NCI-H2196 treated with DMSO at 0.1 percent for 48 hours (cell line): ENCODE measurements around the gene FAM89B.
A peak's percentile ranks its signal among the peaks of the same experiment; 100 is the strongest.

Experiments used
- DNase-seq: peaks from one replicate; lab custom pipeline; 2025; ENCODE audit not compliant: unreplicated experiment; lab: John Stamatoyannopoulos, UW

The FAM89B gene

GRCh38 chr11:65573391-65574079 is 1.2 kb downstream of the FAM89B start:
- DNase-seq = no peak

GRCh38 chr11:65574109-65574810 is 1.9 kb downstream of the FAM89B start:
- DNase-seq = peak; percentile 79

- DNase-seq = no peak
Measured at GRCh38 chr11:65574811-65575567, 2.7 kb downstream of the FAM89B start.

DNA sequence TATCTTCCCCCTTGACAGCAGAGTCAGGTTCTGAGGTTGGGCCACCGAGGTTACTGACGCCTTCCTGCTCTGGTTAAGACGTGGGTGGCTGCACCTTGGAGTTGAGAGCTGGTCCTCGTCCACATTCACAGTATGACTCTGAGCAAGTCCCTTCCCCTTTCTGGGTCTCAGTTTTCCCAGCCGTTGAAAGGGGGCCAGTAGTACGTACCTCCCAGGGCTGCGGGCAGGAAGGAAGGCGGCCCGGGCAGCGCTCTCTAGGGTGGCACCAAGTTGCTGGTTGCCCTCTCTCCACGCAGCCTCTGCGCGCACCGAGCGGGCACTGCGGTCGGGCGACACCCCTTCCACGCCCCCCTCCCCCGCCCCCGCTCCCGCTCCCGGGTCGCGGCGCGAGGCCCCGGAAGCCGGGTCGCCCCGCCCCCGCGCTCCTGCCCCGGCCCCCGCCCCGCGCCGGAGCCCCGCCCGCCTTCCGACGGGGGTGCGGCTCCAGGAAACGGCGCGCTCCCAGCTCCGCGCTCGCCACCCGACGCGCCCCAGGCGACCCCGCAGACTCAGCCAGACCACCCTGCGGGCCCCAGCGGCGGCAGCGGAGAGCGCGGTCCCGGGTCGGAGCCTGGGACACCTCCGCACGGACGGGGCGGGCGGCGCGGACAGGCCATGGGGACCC is 3.4 kb downstream of the FAM89B start, which contains the start of gene EHBP1L1:
Gene EHBP1L1, plus strand, starts transcription at position 486 of the 664 bp plus-strand sequence. CDS start 250 bp downstream, outside the sequence.
- DNase-seq = peak; percentile 50

- no peak for DNase-seq
Measured at GRCh38 chr11:65576232-65576866, 4.0 kb downstream of the FAM89B start.

DNA sequence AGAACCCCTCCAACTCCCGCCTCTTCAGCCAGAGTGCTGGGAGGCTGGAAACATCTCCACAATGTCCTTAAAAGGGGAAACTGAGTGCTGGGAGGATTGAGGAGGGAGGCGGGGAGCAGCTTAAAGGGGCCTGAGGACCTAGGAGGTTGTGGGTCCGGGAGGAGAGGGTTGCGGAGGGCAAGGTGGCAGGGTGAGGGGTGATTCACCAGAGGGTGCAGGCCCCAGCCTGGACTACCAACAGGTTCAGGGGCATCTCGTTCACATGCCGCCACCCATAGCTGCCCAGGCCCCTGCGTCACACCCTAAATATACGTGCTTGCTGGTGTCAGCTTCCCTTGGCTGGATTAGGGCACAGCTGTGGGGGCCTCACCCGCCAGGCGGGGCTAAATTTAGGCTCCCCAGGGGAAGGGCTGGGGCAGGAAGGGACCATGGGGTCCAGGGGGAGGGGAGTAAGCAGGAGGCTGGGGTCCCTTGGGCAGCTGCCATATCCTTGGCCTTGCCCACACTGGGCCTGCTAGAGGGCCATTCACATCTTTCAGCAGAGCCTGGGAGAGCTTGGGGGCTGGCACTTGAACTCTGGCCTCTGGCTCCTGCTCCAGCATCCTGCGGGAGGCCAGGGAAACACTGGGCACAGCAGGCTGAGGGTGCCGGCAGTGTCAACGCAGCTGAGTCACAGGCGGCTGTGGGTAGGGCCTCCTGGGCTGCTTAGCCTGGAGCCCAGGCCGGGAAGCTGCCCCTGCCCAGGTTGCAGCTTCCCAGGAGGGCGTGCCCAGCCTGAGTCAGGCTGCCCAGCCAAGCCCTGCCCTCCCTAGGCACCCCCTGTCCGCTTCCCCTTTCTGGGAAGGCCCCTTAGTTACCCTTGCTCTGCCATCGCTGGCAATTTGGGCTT is 4.8 kb downstream of the FAM89B start:
- DNase-seq = no peak

GRCh38 chr11:65577756-65578109 is 5.4 kb downstream of the FAM89B start:
- DNase-seq = no peak

DNA sequence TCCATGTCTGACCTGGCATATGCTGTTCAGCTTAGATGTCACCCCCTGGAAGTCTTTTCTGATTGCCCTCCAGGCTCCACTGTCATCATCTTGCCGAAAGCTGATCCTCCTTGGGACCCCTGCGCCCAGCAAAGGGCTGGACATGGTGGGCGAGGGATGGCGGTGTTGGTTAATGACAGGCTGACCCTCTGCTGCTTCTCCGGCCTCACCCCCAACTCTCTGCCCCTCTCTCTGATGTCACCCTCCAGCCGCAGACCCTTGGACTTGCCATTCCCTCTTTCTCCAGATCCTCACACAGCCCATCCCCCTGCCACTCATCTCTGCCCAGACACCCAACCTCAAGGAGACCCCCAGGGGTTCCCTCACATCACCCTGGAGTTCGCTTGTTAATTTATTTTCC is 5.8 kb downstream of the FAM89B start:
- no peak for DNase-seq

DNA sequence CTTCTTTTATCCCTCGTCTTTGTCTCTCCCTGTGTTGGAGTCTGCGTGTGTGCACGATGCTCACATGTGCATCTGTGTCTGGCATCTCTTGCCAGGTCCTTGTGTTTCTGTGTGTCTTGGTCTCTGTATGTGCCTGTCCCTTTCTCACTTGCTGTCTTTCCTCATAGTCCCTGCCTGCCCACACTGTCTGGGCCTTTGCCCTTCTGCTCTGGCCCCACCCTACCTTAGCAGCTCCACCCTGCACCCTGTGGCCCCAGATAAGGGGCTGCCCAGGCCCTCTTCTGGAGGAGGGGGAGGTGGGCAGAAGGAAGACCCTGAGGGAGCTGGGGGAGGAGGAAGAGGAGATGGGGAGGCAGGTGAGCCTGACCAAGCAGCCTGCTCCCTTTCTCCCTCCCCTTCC is 6.3 kb downstream of the FAM89B start:
- DNase-seq = no peak

DNA sequence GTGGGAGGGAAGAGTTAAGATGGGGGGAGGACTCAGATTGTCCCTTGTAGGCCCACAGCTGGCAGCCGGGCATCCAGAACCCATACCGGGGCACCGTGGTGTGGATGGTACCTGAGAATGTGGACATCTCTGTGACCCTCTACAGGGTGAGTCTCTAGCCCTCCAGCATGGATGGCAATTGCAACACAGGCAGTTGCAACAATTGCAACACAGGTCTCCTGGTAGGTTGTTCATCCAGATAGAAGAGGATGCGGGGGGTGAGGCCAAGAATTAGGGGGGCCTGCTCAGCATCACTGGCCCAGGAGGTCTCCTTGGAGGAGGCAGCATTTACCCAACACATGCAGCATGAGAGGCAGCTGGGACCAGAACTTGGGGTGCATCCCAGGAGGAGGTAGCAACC is 7.0 kb downstream of the FAM89B start:
- no peak for DNase-seq

GRCh38 chr11:65580031-65580692 is 7.8 kb downstream of the FAM89B start:
- DNase-seq = no peak

GRCh38 chr11:65580756-65581155 is 8.4 kb downstream of the FAM89B start:
- no peak for DNase-seq

DNA sequence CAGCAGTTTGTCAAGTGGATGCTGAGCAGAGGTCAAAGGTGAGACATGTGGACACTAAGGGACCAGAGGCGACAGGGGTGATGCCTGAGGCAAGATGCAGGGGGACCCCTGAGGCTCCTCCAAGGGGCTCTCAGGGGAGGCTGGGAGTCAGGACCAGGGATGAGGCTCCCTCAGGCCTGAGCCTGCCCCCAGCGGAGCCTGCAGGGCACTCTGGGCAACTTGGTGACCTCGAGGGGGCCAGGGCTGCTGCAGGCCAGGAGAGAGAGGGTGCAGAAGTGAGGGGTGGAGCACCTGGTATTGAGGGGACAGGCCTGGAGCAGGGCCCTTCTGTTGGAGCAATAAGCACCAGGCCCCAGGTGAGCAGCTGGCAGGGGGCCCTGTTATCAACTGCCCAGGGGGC is 9.6 kb downstream of the FAM89B start:
- no peak for DNase-seq

GRCh38 chr11:65583589-65583988 is 11.3 kb downstream of the FAM89B start:
- DNase-seq = no peak

GRCh38 chr11:65584106-65584505 is 11.8 kb downstream of the FAM89B start:
- DNase-seq = no peak

DNA sequence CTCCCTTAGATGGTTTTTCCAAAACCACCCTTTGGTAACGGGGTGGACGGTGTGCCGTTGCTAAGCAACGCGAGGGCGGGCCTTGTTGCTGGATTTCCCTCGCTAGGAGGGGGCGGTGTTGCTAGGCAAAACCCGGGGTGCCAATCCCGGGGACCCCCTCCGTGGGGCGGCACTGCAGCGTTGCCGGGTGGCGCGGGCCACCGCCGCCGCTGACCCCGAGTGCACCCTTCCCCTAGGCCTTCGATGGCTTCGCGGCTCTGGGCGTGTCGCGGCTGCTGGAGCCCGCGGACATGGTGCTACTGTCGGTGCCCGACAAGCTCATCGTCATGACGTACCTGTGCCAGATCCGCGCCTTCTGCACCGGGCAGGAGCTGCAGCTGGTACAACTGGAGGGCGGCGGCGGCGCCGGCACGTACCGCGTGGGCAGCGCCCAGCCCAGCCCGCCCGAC is 12.4 kb downstream of the FAM89B start:
- DNase-seq = no peak

GRCh38 chr11:65585396-65586246 is 13.3 kb downstream of the FAM89B start:
- DNase-seq = no peak

DNA sequence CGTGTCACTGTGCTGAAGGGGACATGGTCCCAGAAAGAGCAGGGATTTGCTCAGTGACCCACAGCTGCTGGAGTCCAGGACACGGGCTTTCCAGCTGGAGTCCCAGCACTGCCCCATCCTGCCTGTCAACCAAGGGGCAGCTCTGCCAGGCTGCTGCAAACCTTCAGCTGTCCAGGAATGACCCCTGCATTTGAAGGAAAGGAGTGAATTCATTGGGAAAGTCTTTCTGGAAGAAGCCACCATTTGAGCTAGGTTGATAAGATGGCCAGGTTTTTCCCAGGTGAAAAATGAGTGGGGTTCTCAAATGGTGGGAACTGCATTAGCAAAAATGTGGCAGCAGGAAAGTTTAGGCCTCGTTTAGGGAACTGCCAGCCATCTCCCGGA is 13.9 kb downstream of the FAM89B start:
- no peak for DNase-seq
